Measurements from ENCODE around the gene LLGL2. TPM values are rescaled to one million over a fixed set of nuclear protein-coding genes. Genes with fewer than 3 reads are reported as not detected.

Gene LLGL2
- total RNA-seq, 1 experiment from 2014 or later, result 165 TPM

GRCh38 chr17:75526555-75527270 lies 1.2 kb downstream of the LLGL2 start:
- no peaks in the 10 kb centered on the region for H3K27me3 ChIP-seq (replicated peaks; ENCODE audit: control insufficient read depth, insufficient read depth, low read length)
- no peaks in the 10 kb centered on the region; the same call in 1 of the 2 replicates for H3K36me3 ChIP-seq (ENCODE audit: control insufficient read depth, insufficient read depth, low read length)
- H3K4me3 Mint-ChIP-seq (ENCODE audit: unreplicated experiment), result peak overlapping the region; percentile 92
- no peaks in the 10 kb centered on the region for H3K9me3 ChIP-seq
- H3K27me3 Mint-ChIP-seq (ENCODE audit: insufficient read depth, unreplicated experiment), result no peaks in the 10 kb centered on the region
- peaks cover 16% of the 10 kb centered on the region for H3K4me1 ChIP-seq
- H3K9me3 Mint-ChIP-seq (ENCODE audit: unreplicated experiment), result no peaks in the 10 kb centered on the region
- peak; percentile 42 to 67 for DNase-seq
- ChIA-PET POLR2A (interaction anchor here (0.6 to 1.8 kb wide), 11 partner anchors 8 to 265 kb away, joined by 3 to 8 read pairs (median 3); partner anchors contain the start of genes GGA3, MRPS7, RECQL5 and SAP30BP), CTCF (interaction anchor here (0.8 to 3.2 kb wide), 11 partner anchors 8 to 256 kb away, joined by 3 to 52 read pairs (median 3); partner anchors contain the start of genes MIF4GD, SMIM5, TMEM94 and TSEN54)
- TF ChIP-seq CTCF (IDR thresholded peaks at IDR 0.05; ENCODE audit: insufficient read depth in 1 of 2, low read depth in 1 of 2, low read length in 1 of 2, severe bottlenecking in 1 of 2, unreplicated experiment in 1 of 2), result no peak
- peaks cover 72% of the 10 kb centered on the region for H3K36me3 Mint-ChIP-seq (ENCODE audit: insufficient read depth, unreplicated experiment)
- TSS peak; percentile 37 for BruUV-seq (replicated peaks)
- H3K4me1 Mint-ChIP-seq (ENCODE audit: low read depth, unreplicated experiment), result peaks cover 25% of the 10 kb centered on the region
- intact Hi-C loops (cut with micrococcal nuclease; ENCODE audit: unreplicated experiment), result loop anchor here (1.0 to 5.0 kb wide), 3 partner anchors 12 to 61 kb away; partner anchors contain the start of gene MYO15B
- H3K4me3 ChIP-seq (ENCODE audit: low read depth, low read length), result peak overlapping the region; percentile 68
- peak overlapping the region; percentile 76 for H3K27ac Mint-ChIP-seq (ENCODE audit: unreplicated experiment)

GRCh38 chr17:75530837-75531720 lies 5.6 kb downstream of the LLGL2 start:
- Mint-ChIP-seq H3K27ac (ENCODE audit: unreplicated experiment) (peak overlapping the region; percentile 81), H3K9me3 (ENCODE audit: unreplicated experiment) (no peaks in the 10 kb centered on the region), H3K4me3 (ENCODE audit: unreplicated experiment) (peak overlapping the region; percentile 18), H3K4me1 (ENCODE audit: low read depth, unreplicated experiment) (peaks cover 32% of the 10 kb centered on the region), H3K27me3 (ENCODE audit: insufficient read depth, unreplicated experiment) (no peaks in the 10 kb centered on the region), H3K36me3 (ENCODE audit: insufficient read depth, unreplicated experiment) (peaks cover 78% of the 10 kb centered on the region)
- Histone ChIP-seq H3K9me3 (no peaks in the 10 kb centered on the region), H3K27me3 (replicated peaks; ENCODE audit: control insufficient read depth, insufficient read depth, low read length) (no peaks in the 10 kb centered on the region), H3K36me3 (ENCODE audit: control insufficient read depth, insufficient read depth, low read length) (no peaks in the 10 kb centered on the region; the same call in 1 of the 2 replicates), H3K4me1 (peaks cover 42% of the 10 kb centered on the region), H3K4me3 (ENCODE audit: low read depth, low read length) (no peak overlapping the region)
- no peak for TF ChIP-seq CTCF (IDR thresholded peaks at IDR 0.05; ENCODE audit: insufficient read depth in 1 of 2, low read depth in 1 of 2, low read length in 1 of 2, severe bottlenecking in 1 of 2, unreplicated experiment in 1 of 2)
- DNase-seq, result no peak
- ChIA-PET POLR2A (interaction anchor here (0.6 kb wide), 1 partner anchor 68 kb away, joined by 3 read pairs; no protein-coding TSS in a partner anchor), CTCF (no interaction called here)
- intact Hi-C loops (cut with micrococcal nuclease; ENCODE audit: unreplicated experiment), result loop anchor here (2.0 kb wide), 1 partner anchor 34 kb away; no protein-coding TSS in a partner anchor
- BruUV-seq (replicated peaks), result no TSS peak

- no peaks in the 10 kb centered on the region for H3K9me3 ChIP-seq
- peak overlapping the region; percentile 81 for H3K27ac Mint-ChIP-seq (ENCODE audit: unreplicated experiment)
- intact Hi-C loops (cut with micrococcal nuclease; ENCODE audit: unreplicated experiment), result loop anchor here (2.0 kb wide), 1 partner anchor 33 kb away; no protein-coding TSS in a partner anchor
- H3K36me3 ChIP-seq (ENCODE audit: control insufficient read depth, insufficient read depth, low read length), result no peaks in the 10 kb centered on the region; the same call in 1 of the 2 replicates
- peaks cover 37% of the 10 kb centered on the region for H3K4me1 Mint-ChIP-seq (ENCODE audit: low read depth, unreplicated experiment)
- TF ChIP-seq CTCF (IDR thresholded peaks at IDR 0.05; ENCODE audit: insufficient read depth in 1 of 2, low read depth in 1 of 2, low read length in 1 of 2, severe bottlenecking in 1 of 2, unreplicated experiment in 1 of 2), result no peak
- no peak overlapping the region for H3K4me3 Mint-ChIP-seq (ENCODE audit: unreplicated experiment)
- H3K36me3 Mint-ChIP-seq (ENCODE audit: insufficient read depth, unreplicated experiment), result peaks cover 72% of the 10 kb centered on the region
- no peaks in the 10 kb centered on the region for H3K27me3 Mint-ChIP-seq (ENCODE audit: insufficient read depth, unreplicated experiment)
- ChIA-PET CTCF (interaction anchor here (0.8 to 1.0 kb wide), 2 partner anchors 12 to 70 kb away, joined by 3 to 4 read pairs; no protein-coding TSS in a partner anchor), POLR2A (no interaction called here)
- BruUV-seq (replicated peaks), result no TSS peak
- H3K9me3 Mint-ChIP-seq (ENCODE audit: unreplicated experiment), result no peaks in the 10 kb centered on the region
- no peak overlapping the region for H3K4me3 ChIP-seq (ENCODE audit: low read depth, low read length)
- H3K27me3 ChIP-seq (replicated peaks; ENCODE audit: control insufficient read depth, insufficient read depth, low read length), result no peaks in the 10 kb centered on the region
- peaks cover 48% of the 10 kb centered on the region for H3K4me1 ChIP-seq
- peak; percentile 44 to 51 for DNase-seq
Measured at GRCh38 chr17:75531721-75532072, 6.2 kb downstream of the LLGL2 start.

All from Caco-2 (cell line).